ENCODE data around the gene MYL12A. TPM values are rescaled to one million over a fixed set of nuclear protein-coding genes. Genes with fewer than 3 reads are reported as not detected.

MYL12A gene
- total RNA-seq: 465 and 857 TPM in 2 replicates

DNA sequence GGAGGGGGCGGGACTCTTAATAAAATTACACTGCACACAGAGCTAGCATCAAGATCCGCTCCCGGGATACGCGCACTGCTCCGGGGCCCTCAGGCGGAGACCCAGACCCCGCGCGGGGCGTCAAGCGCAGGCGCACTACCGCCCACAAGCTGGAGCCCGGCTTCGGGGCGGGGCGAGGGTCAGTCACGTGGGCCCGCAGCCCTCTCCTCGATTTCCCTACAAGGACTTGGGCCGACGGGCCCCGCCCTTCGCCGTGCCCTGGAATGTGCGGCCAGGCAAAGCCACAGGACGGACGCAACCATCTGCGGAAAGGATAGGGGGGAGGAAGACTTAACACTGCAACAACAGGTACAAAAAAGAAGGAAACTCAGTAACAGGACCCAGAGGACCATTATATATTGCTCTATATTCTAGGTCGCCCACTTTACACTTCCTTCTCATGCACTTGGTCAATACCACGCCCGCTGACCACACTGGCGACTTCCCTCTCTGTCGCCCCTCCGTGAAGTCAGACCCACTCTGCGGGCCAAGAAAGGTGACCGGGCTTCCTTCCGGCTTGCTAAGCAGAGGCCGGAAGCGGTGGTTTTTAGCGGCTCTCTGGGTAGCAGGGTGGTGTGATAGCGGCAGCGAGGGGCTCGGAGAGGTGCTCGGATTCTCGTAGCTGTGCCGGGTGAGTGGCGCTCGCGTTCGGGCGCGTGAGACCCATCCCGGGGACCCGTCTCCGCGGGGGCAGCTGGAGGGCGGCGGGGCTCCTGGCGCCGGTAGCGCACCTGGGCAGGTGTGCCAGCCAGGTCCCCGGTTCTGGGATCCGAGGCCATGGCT, at the start of gene MYL12A:
TSS of gene MYL12A (plus strand) at position 562 of the 822 bp plus-strand sequence. CDS start 5,447 bp downstream, outside the sequence.

DNA sequence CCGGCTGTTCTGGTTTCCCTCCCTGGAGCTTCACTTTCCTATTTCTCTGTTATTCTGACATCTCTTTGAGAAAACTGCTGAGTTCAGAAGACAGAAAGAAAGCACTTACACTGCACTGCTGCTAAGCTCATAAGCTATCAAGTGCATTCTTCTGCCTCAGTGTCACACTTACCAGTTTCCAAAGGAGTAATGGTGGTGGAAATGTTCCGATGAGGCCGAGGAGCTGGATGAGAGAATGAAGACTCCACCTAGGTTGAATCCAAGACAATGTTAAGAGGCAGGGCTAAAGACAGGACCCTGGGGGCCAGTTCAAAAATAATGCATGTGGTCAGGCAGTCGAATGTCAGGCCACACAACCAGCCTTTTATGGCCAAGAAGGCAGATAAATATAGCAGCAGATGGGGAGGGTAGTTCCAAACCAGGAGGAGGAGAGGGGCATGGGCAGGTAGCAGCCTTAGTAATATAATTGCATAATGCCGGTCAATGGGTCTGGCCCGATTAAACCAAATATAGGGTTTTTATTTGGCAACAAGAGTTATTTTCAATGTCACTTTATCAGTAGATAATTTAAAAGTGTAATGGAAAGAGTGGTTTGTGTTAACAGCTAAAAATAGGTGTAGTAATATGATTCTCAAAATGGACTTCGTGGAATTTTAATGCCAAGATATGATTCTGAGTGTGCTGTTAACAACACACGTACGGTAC, 27.8 kb upstream of the MYL12A start, which contains the start of gene MYOM1:
TSS of gene MYOM1 (minus strand) at position 338 of the 705 bp plus-strand sequence. CDS start 4,745 bp downstream, outside the sequence.

DNA sequence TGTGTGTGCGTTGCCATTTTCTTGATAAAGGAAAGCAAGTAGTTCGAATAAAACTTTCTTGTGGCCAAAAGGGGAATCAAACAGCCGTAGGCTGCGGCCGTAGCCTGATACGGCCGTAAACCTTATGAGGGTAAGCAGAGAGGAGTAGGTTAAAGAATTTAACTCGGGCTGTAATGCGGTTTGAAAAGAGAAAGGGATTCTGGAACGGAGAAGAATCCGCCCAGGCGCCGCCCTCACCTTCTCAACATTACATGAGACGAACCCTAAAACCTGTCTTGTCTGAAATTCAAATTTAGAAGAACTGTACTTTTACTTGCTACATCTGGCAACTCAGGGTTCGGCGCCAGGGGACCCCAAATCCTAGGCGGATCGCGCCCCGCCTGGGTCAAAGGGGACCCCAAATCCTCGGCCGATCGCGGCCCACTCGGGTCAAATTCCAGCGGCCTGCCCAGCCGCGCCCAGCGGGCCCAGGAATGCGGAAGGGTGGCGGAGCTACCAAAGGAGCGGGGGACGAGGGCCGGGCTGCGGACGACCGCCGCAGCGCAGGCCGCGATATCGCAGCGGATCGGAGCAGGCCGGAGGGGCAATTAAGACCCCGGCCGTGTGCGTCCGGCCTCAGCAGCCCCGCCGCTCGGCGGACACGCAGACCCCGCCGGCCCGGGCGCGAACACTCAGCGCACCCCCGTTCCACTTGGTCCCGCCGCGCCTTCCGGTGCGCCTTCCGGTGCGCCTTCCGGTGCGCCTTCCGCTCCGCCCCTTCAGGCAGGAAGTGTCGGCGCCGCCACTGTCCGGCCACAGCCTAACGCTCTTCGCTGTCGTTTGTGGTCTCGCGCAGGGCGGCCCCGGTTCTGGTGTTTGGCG, 14.0 kb downstream of the MYL12A start, which contains the start of gene MYL12B:
TSS of gene MYL12B (plus strand) at position 761 of the 861 bp plus-strand sequence. CDS start 10,766 bp downstream, outside the sequence.

Other genes with a start within 250 kb of the MYL12A start
- gene LPIN2, start 234.7 kb upstream of the MYL12A start, total RNA-seq: 7.5 and 12.0 TPM in 2 replicates
- 0.68 and 0.85 TPM in 2 replicates for gene MYOM1, start 27.8 kb upstream of the MYL12A start, total RNA-seq
- gene MYL12B, start 14.3 kb downstream of the MYL12A start, total RNA-seq: 494 and 505 TPM in 2 replicates
- 420 and 589 TPM in 2 replicates for gene TGIF1, start 202.4 kb downstream of the MYL12A start, total RNA-seq